A549 treated with CORT108297 at 1 μM for 4 hours (cell line): ENCODE measurements around the gene PDPK1. TPM values are rescaled to one million over a fixed set of nuclear protein-coding genes. Genes with fewer than 3 reads are reported as not detected.

ENCODE experiments used
- total RNA-seq: library from RNA; stranded (reverse); fragments of 200-300 nt; extraction: Qiagen RNA extraction; gene quantifications from 5 replicates; pipeline ENCODE4 v1.2.3, GENCODE V29; 2022

PDPK1 gene
- 20.2 to 23.8 TPM (median 21.2 TPM) in 5 replicates for total RNA-seq

DNA sequence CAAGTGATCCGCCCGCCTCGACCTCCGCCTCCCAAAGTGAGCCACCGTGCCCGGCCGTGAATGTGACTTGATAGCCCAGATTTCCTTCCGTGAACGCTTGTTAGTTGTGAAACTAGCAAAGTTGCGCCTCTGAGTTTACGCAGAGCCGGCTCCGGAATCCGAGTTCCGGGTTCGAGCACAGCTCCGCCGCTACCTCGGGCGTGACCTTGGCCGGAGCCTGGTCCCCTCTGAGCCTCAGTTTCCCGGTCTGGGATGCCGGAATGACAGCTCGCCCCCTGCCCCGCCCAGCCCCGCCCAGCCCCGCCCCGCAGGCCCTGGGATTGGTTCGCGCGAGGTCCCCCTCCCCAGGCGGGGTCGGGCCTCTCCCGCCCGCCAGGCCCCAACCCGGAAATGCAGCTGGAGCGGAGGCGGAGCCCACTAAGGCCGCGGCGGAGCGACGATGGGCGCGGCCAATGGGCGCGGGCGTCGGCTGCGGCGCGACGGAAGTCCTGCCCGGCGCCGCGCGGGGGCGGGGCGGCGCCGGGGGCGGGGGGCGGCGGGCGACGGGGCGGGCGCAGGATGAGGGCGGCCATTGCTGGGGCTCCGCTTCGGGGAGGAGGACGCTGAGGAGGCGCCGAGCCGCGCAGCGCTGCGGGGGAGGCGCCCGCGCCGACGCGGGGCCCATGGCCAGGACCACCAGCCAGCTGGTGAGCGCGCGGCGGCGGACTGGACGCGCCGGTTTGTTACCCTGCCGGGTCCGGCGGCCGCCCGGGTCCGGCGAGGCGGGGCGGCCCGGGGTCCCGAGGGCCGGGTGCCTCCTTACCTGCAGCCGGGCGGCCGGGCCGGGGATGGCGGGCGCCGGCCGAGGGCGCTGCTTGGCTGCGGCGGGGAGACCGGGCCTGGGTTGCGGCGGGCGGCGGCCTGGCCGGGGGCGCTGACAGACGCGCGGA is at the start of gene PDPK1:
PDPK1 (plus strand) TSS at position 571 of the 929 bp plus-strand sequence; CDS start at position 663, 92 bp downstream.

DNA sequence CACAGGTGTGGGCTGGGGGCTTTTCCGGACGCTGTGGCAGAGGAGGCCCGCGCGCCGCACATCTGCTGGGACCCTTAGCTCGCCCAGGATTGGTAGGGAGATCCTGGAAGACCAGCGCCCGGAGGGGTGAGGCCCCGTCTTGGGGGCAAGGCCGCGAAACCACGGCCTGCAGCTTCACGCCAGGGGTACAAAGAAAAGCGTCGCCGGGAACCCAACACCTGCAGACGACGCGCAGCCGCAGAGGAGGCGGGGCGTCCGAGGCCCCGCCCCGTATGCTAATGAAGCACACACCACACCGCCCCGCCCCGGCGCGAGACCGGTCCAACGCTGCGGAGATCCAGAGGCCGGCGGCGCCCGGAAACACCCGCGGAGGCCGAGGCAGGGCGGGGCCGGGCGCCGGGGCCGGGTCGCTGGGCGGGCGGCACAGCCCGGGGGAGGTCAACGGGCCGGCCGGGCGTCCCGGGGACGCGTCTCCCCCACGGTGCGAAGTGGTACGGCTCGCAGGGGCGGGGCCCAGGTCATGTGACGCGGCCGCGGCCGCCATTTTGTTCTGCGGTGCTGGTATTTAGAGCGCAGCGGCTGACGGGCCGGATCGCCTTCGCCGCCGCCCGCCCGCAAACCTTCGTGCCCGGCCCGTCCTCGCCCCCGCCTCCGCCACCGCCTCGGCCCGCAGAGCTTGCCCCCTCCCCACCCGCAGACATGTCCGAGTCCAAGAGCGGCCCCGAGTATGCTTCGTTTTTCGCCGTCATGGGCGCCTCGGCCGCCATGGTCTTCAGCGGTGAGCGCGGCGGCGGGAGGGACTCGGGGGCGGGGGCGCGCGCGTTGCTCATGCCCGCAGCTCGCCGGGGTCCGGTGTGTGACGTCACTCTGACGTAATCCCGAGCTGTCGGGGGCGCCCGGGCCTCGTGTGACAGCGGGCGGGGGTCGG is 24.2 kb upstream of the PDPK1 start, which contains the start of gene ATP6V0C:
ATP6V0C (plus strand) TSS at position 548 of the 928 bp plus-strand sequence; CDS start at position 700, 152 bp downstream.

DNA sequence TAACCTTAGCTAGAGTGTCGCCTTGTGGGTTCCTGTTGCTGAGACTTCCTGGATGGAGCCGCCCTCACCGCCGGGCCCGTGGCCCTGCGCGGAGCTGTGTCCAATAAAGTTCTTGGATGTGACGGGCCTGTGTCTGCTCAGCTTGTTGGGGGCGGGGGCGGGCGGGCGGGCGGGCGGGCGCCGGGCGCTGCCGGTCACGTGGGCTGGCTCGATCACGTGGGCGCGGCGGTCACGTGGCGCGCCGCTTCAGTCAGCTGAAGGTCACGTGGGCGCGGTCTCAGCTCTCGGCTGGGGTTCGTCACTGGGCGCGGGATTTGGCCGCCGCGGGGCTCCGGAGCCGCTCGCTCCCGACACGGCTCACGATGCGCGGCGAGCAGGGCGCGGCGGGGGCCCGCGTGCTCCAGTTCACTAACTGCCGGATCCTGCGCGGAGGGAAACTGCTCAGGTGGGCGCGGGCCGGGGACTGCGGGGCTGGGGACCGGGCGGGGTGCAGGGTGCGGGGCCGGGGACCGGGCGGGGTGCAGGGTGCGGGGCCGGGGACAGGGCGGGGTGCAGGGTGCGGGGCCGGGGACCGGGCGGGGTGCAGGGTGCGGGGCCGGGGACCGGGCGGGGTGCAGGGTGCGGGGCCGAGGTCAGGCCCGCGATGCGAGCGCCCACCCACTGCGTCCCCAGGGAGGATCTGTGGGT is 17.6 kb upstream of the PDPK1 start, which contains the start of gene AMDHD2:
AMDHD2 (plus strand) TSS at position 275 of the 687 bp plus-strand sequence; CDS start at position 363, 88 bp downstream.

DNA sequence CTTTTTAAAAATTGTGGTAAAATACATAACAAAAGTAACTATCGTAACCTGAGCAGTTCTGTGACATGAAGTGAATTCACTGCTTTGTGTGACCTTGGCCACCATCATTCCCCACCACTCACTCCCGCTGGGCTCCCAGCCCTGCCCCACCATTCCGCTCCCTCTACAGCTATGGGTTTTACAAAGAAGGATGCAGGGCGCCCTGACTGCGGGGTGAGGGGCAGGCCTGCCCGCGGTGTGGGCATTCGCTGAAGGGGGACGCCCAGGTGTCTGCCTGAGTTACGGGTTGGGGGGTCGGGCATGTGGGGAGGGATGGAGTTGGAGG is 6.5 kb upstream of the PDPK1 start, which contains the start of gene CEMP1:
CEMP1 (minus strand) TSS at position 38 of the 325 bp plus-strand sequence. CDS start 335 bp downstream, outside the sequence.

Other genes with a start within 250 kb of the PDPK1 start
- gene ABCA3, start 197.3 kb upstream of the PDPK1 start, total RNA-seq: 14.0 to 21.1 TPM (median 19.2 TPM) in 5 replicates
- gene CCNF, start 108.6 kb upstream of the PDPK1 start, total RNA-seq: 19.6 to 24.6 TPM (median 23.6 TPM) in 5 replicates
- 19.1 to 26.3 TPM (median 22.0 TPM) in 5 replicates for gene TEDC2, start 77.9 kb upstream of the PDPK1 start, total RNA-seq
- 0.05 to 0.07 TPM in 2 of 5 replicates, not detected in the others for gene NTN3, start 66.7 kb upstream of the PDPK1 start, total RNA-seq
- 6.3 to 9.5 TPM (median 8.6 TPM) in 5 replicates for gene TBC1D24, start 62.9 kb upstream of the PDPK1 start, total RNA-seq
- 148 to 313 TPM (median 244 TPM) in 5 replicates for gene ATP6V0C, start 24.1 kb upstream of the PDPK1 start, total RNA-seq
- gene AMDHD2, start 17.6 kb upstream of the PDPK1 start, total RNA-seq: 16.1 to 31.7 TPM (median 29.1 TPM) in 5 replicates
- gene CEMP1, start 6.6 kb upstream of the PDPK1 start, total RNA-seq: 0.07 to 0.13 TPM (median 0.08 TPM) in 3 of 5 replicates, not detected in the others
- gene KCTD5, start 144.5 kb downstream of the PDPK1 start, total RNA-seq: 34.8 to 46.0 TPM (median 43.1 TPM) in 5 replicates
- 0.89 to 1.7 TPM (median 1.5 TPM) in 5 replicates for gene PRSS27, start 182.2 kb downstream of the PDPK1 start, total RNA-seq
- gene SRRM2, start 214.6 kb downstream of the PDPK1 start, total RNA-seq: 298 to 435 TPM (median 394 TPM) in 5 replicates
- gene ELOB, start 239.3 kb downstream of the PDPK1 start, total RNA-seq: 441 to 526 TPM (median 493 TPM) in 5 replicates
- gene PRSS33, start 249.5 kb downstream of the PDPK1 start, total RNA-seq: not detected in 5 replicates